Right cardiac atrium (tissue), 5 donors: ENCODE measurements around the gene PIK3AP1. TPM values are rescaled to one million over a fixed set of nuclear protein-coding genes. Genes with fewer than 3 reads are reported as not detected.
"Not testable (repeated sequence)": the region's sequence is repeated elsewhere in the genome, so short reads cannot be mapped to it uniquely, and the experiment has no call there.

Experiments
- ATAC-seq, 2 donors: fragments of 200-7000 bp; cut with Tn5 transposase; one replicate each; pipeline versions ENCODE4 v1.8.0 to v1.9.1; 2020; ENCODE audit warnings: moderate library complexity in 2 of 2, mild to moderate bottlenecking in 1 of 2
- DNase-seq, 3 donors: peaks; one replicate each; pipeline ENCODE4 v3.0.0-alpha.2; 2020
- H3K27ac ChIP-seq: one replicate; pipeline ENCODE4 v1.5.1; 2013; ENCODE audit warnings: mild to moderate bottlenecking, low read length, control low read depth, moderate library complexity
- H3K27me3 ChIP-seq: one replicate; pipeline ENCODE4 v1.6.1; 2013; ENCODE audit not compliant: control insufficient read depth, insufficient read depth
- H3K4me1 ChIP-seq: one replicate; pipeline ENCODE4 v1.6.1; 2013; ENCODE audit warnings: low read length; ENCODE audit not compliant: control insufficient read depth, insufficient read depth
- H3K4me3 ChIP-seq: one replicate; pipeline ENCODE4 v1.5.1; 2013; ENCODE audit warnings: low read length, control low read depth
- H3K9me3 ChIP-seq: one replicate; pipeline ENCODE4 v1.6.1; 2013; ENCODE audit warnings: low read length; ENCODE audit not compliant: control insufficient read depth
- WGBS: extraction: QIAGEN DNeasy Blood & Tissue Kit; methylation state at CpG from one replicate; pipeline ENCODE4 v1.1.7; 2013; 5-methylcytosine and 5-hydroxymethylcytosine counted together
- intact Hi-C, 4 donors: fragments of 100-400 bp; cut with DNase I; formaldehyde crosslinking; loops; one replicate each; pipeline versions ENCODE4 v1.11.0 to v1.14.0; 2022 to 2023
- polyA plus RNA-seq: library from polyadenylated mRNA; stranded (reverse); fragments of 200-250 nt; gene quantifications from one replicate; pipeline ENCODE4 v1.2.3, GENCODE V29; 2013
- total RNA-seq, 4 donors: library from RNA; stranded (reverse); fragmentation: NEBNext Ultra II Directional; extraction: Animal tissue kit (Norgen Biotek cat#: 25700); gene quantifications; one replicate each; pipeline ENCODE4 v1.2.1, GENCODE V29; 2021
- donor health status: healthy with polysubstance abuse.
- donor health status: DM: no; HTN: yes; CAD: no.
- donor health status: DM: no; HTN: no; CAD: no.
- donor health status: DM: no; HTN: yes; CAD: no; lungs with severe emphysema.
- donor health status: DM: yes; HTN: yes; CAD: no.

PIK3AP1 gene
- total and polyA plus RNA-seq, 5 donors = 1.4 to 10.5 (median 4.9) TPM

DNA sequence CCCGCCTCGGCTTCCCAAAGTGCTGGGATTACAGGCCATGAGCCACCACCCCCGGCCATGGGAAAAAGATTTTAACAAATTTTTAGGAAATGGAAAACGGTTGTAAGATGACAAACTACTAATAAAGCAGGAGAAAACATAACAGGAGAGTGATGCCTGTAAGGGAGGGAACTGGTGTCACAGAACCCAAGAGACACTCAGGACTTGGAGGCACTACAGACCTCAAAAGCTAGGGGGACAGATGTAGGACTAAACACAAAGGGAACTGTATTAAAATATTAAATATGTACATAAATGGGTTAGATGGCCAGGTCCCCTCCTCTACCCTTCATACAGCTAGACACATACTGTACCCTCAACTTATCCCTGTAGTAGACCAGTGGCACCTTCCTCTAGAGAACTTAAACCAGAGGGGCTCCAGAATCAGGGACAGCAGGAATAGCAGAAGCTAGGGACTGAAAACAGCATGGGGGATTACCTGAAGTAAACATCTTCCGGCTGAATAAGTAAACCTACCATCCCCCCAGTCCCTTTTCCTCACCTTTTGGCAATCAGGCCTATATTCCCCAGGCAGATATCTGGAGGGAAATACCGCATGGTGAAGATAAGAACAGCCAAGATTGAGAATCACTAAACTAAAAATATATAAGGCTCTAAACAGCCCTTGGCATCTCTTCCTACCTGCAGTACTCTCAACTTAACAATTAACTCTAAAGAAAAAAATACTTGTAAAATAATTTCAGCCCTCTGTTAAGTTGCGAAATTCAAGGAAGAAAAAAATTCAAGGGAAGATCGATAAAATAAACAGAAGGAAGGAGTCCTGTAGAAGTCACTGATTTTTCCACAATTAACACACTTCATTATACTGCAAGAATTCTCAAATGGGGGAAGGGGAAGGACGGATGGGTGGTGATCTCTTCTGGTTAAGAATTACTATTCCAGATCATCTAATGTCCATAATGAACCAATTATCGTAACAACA is 149.0 kb downstream of the PIK3AP1 start:
- no peaks in the 10 kb centered on the region for H3K9me3 ChIP-seq
- H3K4me1 ChIP-seq = peaks cover 7% of the 10 kb centered on the region
- ATAC-seq = no peak
- no peak for DNase-seq
- H3K27me3 ChIP-seq = no peaks in the 10 kb centered on the region
- WGBS = 74% methylated on average over 10 of the region's 10 CpGs
- no peak overlapping the region for H3K27ac ChIP-seq
- intact Hi-C loops = no loop called here
- no peak overlapping the region for H3K4me3 ChIP-seq

DNA sequence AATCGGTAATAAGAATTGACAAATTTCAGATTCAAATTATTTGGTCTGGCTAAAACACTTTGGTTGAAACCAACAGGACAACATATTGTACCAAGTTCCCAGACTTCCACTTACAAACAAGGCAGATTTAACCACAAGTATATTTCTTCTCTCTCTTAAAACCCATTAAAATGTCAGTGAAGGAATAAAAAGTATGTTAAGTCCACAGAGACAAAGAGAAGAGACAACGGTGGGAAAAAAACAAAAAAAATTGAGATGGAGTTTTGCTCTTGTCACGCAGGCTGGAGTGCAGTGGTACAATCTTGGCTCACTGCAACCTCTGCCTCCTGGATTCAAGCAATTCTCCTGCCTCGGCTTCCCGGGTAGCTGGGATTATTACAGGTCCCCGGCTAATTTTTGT is 149.8 kb downstream of the PIK3AP1 start:
- no peak overlapping the region for H3K4me3 ChIP-seq
- intact Hi-C loops = no loop called here
- H3K27ac ChIP-seq = no peak overlapping the region
- WGBS = 89% methylated on average over 6 of the region's 6 CpGs
- peaks cover 7% of the 10 kb centered on the region for H3K4me1 ChIP-seq
- H3K27me3 ChIP-seq = no peaks in the 10 kb centered on the region
- ATAC-seq = no peak
- no peaks in the 10 kb centered on the region for H3K9me3 ChIP-seq
- no peak for DNase-seq

DNA sequence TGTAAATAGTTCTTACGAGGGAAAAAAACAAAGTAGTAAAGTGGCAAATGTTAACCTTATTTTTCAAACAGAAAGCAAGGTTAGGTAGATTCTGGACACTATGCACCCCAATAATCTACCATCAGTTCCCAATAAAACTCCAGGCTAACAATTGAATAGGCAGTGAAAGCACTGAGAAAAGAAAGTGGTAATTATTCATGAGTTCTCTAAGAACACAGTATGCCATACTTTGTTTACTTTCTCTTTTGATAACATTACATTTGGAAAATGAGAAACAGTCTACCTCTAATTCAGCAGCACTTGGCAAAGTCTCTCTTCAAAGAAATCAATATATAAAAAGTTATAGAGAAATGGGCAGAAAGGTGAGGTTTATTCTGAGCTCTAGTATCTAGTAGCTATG is 151.9 kb downstream of the PIK3AP1 start:
- H3K27ac ChIP-seq = no peak overlapping the region
- intact Hi-C loops = no loop called here
- 87% methylated on average over 1 of the region's 1 CpG for WGBS
- ATAC-seq (no peak), DNase-seq (no peak)
- no peak overlapping the region for H3K4me3 ChIP-seq
- no peaks in the 10 kb centered on the region for H3K9me3 ChIP-seq
- no peaks in the 10 kb centered on the region for H3K27me3 ChIP-seq
- peaks cover 7% of the 10 kb centered on the region for H3K4me1 ChIP-seq

DNA sequence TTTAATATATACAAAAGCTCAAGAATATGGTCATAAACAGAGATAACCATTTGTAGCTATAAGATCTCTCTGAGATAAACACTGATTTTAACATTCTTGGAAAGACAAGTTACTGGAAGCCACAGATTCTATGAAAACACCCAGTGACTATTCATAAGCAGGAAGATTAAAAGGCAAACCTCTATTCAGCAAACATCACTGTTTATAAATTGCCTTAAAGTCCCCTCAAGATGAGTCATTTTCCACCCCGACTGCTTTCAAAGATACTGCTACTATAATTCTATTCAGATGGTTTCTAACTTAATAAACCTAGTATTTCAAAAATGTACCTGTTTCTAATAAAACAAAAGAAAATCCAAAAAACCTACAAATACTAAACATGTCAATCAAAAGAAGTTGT is 154.5 kb downstream of the PIK3AP1 start:
- Histone ChIP-seq H3K27ac (no peak overlapping the region), H3K4me3 (no peak overlapping the region), H3K9me3 (no peaks in the 10 kb centered on the region), H3K27me3 (no peaks in the 10 kb centered on the region), H3K4me1 (peaks cover 2% of the 10 kb centered on the region)
- 36% methylated on average over 1 of the region's 1 CpG for WGBS
- ATAC-seq = no peak
- DNase-seq = no peak
- intact Hi-C loops = no loop called here

DNA sequence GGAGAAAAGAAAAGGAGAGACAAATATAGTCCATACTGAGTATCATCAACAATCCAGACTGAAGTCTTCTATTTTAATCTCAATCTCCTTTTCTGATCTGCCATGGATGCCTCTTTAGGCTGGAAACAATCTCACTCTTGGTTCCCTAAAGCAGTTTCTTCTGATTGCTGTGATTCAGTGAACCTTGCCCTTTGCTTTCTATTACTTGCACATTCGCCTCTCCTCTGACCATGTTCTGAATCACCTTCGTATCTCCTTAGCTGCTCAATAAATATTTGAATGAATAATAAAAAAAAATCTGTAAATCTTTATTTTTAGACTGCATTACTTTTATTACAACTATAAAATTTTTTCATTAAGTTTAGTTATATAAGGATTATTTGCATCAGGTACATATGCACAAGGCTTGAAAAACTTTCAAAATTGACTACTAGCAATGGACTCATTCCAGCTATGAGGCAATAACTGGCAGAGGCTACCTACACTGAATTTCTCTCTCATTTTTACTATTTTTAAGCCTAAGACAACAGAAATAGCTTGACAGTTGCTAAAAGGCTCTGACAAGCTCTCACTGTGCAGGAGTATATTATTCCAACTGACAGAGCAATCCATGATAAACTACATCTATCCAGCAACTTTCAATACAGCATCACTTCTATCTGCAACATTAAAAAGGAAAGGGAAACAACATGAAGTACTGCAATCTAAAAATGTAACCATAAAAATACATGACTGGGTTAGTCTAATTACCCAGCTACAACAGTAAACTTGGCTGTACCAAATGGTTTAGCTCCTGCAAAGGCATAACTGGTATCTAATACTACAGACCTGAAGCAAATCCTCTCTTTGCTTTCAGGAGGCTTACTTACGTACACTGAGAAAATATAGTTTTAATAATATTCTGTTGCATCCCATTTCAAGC is 159.1 kb downstream of the PIK3AP1 start:
- Histone ChIP-seq H3K4me3 (no peak overlapping the region), H3K27me3 (no peaks in the 10 kb centered on the region), H3K9me3 (no peaks in the 10 kb centered on the region), H3K4me1 (no peaks in the 10 kb centered on the region), H3K27ac (no peak overlapping the region)
- DNase-seq (no peak), ATAC-seq (no peak)
- intact Hi-C loops = no loop called here
- 95% methylated on average over 3 of the region's 3 CpGs for WGBS

DNA sequence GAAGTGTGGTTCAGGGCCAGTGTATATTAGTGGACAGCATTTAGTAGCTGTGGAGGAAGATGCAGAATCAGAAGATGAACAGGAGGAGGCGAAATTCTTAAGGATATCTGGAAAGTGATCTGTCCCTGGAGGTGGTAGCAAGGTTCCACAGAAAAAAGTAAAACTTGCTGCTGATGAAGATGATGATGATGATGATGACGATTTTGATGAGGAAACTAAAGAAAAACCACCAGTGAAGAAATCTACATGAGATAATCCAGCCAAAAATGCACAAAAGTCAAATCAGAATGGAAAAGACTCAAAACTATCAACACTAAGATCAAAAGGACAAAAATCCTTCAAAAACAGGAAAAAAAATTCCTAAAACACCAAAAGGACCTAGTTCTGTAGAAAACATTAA is 159.8 kb downstream of the PIK3AP1 start:
- DNase-seq = no peak
- Histone ChIP-seq H3K27me3 (no peaks in the 10 kb centered on the region), H3K27ac (no peak overlapping the region), H3K9me3 (no peaks in the 10 kb centered on the region), H3K4me1 (no peaks in the 10 kb centered on the region), H3K4me3 (no peak overlapping the region)
- 93% methylated on average over 2 of the region's 2 CpGs for WGBS
- no peak for ATAC-seq
- intact Hi-C loops = no loop called here

DNA sequence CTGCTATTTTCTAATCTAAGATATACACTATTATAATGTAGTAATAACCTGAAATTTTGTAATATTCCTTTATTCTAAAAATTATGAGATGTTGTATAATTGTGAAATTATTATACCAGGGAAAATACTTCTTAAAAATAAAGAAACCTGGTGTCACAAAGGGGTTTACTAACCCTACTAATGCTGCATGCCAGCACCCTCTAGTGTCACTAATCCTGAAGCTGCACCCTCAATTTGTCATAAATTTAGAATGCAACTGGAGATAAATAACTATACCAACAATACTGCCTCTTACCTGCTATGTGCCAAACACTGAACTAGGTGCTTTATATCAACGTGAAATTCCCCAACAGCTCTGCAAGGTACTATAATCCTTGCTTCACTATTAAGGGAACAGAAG is 164.3 kb downstream of the PIK3AP1 start:
- Histone ChIP-seq H3K27me3 (no peaks in the 10 kb centered on the region), H3K4me3 (no peak overlapping the region), H3K27ac (no peak overlapping the region), H3K9me3 (no peaks in the 10 kb centered on the region), H3K4me1 (no peaks in the 10 kb centered on the region)
- ATAC-seq = no peak
- DNase-seq = no peak
- intact Hi-C loops = no loop called here
- 75% methylated on average over 1 of the region's 1 CpG for WGBS

DNA sequence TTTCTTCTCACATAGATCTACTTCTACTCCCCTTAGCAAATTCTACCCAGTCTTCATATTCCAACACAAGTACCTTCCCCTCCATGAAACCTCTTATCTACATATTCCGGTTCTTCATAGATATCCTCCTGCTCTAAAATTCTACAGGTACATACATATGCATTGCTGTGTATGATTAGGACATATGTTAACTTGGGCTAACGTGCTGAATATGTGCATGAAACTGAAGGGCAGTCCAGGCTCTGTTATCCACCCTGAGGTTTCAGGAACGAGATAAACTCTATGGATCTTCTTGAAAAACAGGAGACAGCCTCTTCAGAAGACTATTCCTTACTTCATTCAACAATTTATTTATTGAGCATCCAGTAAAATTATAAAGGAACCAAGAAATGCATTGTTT is 165.0 kb downstream of the PIK3AP1 start:
- ATAC-seq (no peak), DNase-seq (no peak)
- Histone ChIP-seq H3K27ac (no peak overlapping the region), H3K4me1 (no peaks in the 10 kb centered on the region), H3K9me3 (no peaks in the 10 kb centered on the region), H3K27me3 (no peaks in the 10 kb centered on the region), H3K4me3 (no peak overlapping the region)
- WGBS = 88% methylated on average over 3 of the region's 3 CpGs
- intact Hi-C loops = no loop called here

DNA sequence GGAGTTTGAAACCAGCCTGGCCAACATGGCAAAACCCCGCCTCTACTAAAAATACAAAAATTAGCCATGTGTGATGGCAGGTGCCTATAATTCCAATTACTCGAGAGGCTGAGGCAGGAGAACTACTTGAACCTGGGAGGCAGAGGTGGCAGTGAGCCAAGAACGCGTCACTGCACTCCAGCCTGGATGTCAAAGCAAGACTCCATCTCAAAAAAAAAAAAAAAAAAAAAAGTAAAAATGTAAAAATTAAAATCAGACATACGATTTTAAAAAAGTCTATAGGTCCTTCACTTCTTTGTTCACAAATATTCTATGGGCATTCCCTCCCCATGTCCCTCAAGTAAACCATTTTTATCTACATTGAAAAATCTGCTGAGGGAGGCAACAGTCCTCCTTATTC is 171.7 kb downstream of the PIK3AP1 start:
- Histone ChIP-seq H3K4me3 (no peak overlapping the region), H3K4me1 (no peaks in the 10 kb centered on the region), H3K9me3 (no peaks in the 10 kb centered on the region), H3K27me3 (no peaks in the 10 kb centered on the region), H3K27ac (no peak overlapping the region)
- no peak for ATAC-seq
- intact Hi-C loops = no loop called here
- 70% methylated on average over 5 of the region's 5 CpGs for WGBS
- peak; percentile 38 to 72 (median 71) for DNase-seq

DNA sequence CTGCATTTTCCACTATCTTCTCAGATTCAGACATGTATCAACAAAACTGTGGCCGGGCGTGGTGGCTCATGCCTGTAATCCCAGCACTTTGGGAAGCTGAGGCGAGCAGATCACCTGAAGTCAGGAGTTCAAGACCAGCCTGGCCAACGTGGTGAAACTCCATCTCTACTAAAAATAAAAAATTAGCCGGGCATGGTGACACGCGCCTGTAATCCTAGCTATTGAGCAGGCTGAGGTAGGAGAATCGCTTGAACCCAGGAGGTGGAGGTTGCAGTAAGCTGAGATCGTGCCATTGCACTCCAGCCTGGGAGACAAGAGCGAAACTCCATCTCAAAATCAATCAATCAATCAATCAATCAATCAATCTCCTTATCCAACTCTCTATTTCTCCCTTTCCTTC is 174.8 kb downstream of the PIK3AP1 start:
- H3K27me3 ChIP-seq, ATAC-seq, DNase-seq, H3K27ac ChIP-seq, H3K9me3 ChIP-seq, intact Hi-C loops, H3K4me1 ChIP-seq, H3K4me3 ChIP-seq: not testable (repeated sequence)
- WGBS = 95% methylated on average over 10 of the region's 10 CpGs
